ENCODE measurements around the gene ZNF526.
"Not testable (repeated sequence)": the region's sequence is repeated elsewhere in the genome, so short reads cannot be mapped to it uniquely, and the experiment has no call there.

ZNF526 gene

GRCh38 chr19:42250666-42251531 is 30.8 kb downstream of the ZNF526 start:
- Histone ChIP-seq H3K27ac (ENCODE audit: low read length) (no peak overlapping the region), H3K9me3 (ENCODE audit: control insufficient read depth, low read depth, low read length) (no peaks in the 10 kb centered on the region), H3K4me1 (ENCODE audit: control insufficient read depth, low read depth, low read length) (peaks cover 18% of the 10 kb centered on the region), H3K36me3 (ENCODE audit: control insufficient read depth, low read depth, low read length) (peaks cover 3% of the 10 kb centered on the region), H3K27me3 (ENCODE audit: control insufficient read depth, insufficient read depth, low read length) (no peaks in the 10 kb centered on the region), H3K9ac (ENCODE audit: low read length) (no peak overlapping the region), H3K4me3 (ENCODE audit: low read length) (no peak overlapping the region)

DNA sequence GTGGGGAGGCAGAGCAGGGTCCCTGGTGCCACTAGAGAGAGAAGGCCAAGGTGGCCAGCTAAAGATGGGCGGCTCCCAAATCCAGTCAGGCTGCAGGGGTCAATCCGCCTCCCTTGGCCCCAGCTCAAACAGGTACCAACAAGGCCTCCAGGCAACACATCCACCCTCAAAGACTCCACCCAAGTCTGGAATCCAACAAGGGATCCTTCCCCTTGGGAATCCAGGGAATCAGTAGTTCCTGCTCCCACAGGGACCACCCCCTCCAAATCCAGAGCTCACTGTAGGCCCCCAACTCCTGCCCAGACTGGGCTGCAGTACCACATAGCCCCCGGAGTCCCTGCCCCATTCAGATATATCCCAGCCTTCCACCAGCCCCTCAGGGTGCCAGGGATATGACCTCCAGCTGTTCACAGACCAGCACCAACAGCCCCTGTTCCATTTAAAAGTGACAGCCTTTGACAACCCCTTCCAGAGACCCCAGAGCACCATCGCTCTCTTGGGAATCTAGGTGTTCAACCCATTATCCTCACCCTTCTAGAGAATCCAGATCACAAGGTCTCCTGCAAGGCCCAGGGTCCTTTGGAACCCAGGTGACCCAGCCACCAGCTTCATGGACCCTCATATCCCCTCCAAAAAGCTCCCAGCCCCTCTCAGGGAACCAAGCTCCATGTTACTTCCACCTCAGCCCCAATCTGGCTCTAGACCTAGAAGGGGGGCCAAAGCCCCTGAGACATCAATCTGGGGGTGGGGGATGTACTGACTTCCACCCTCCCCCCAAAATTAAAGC is 31.7 kb downstream of the ZNF526 start:
- Histone ChIP-seq H3K9me3 (ENCODE audit: control insufficient read depth, low read depth, low read length) (no peaks in the 10 kb centered on the region), H3K36me3 (ENCODE audit: control insufficient read depth, low read depth, low read length) (peaks cover 3% of the 10 kb centered on the region), H3K27me3 (ENCODE audit: control insufficient read depth, insufficient read depth, low read length) (peaks cover 6% of the 10 kb centered on the region), H3K4me3 (ENCODE audit: low read length) (peak overlapping the region; percentile 2), H3K4me1 (ENCODE audit: control insufficient read depth, low read depth, low read length) (peaks cover 17% of the 10 kb centered on the region), H3K9ac (ENCODE audit: low read length) (no peak overlapping the region), H3K27ac (ENCODE audit: low read length) (no peak overlapping the region)

DNA sequence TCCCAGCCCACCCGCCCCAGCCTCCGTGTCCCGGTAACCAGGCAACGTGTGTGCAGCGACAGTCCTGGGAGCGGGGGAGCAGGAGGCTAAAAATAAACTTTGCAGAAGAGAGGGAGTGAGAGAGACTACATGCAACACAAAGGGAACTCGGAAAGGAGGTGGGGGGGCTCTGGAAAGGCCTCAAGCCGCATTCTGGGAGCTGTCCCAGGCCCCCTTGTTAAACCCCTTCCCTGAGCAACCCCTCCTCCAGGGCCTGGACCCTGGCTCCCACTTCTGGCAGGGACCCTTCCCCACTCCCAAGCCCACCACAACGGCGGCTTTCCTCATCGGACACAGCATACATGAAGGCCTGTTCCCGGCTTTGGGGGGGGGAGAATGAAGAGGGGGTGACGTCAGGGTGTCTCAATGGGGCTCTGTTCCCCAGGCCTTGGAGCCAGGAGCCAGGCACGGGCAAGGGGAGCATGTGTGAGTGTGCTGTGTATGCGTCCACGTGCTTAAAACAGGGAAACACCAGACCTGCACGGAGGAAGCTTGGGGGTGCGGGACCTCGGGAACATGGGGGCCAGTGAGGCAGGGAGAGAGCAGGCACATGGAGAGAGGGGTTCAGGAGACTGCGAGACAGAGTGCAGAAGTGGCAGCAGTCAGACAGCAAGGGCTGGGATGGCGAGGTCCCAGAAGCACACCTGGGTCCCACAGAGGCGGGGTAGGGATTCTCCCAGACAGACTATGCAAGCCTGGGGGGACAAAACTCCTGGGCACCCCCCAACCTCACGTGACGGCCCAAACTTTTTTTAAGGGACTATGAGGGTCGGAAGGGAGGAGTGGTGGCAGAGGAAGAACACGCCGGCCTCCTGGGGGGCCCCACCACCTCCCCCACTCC is 32.5 kb downstream of the ZNF526 start:
- H3K4me1 ChIP-seq (ENCODE audit: control insufficient read depth, low read depth, low read length) = peaks cover 17% of the 10 kb centered on the region

GRCh38 chr19:42253245-42254088 is 33.4 kb downstream of the ZNF526 start:
- Histone ChIP-seq H3K9ac (ENCODE audit: low read length) (peak overlapping the region; percentile 90), H3K27me3 (ENCODE audit: control insufficient read depth, insufficient read depth, low read length) (peaks cover 12% of the 10 kb centered on the region), H3K4me3 (ENCODE audit: low read length) (peak overlapping the region; percentile 89), H3K36me3 (ENCODE audit: control insufficient read depth, low read depth, low read length) (peaks cover 3% of the 10 kb centered on the region), H3K4me1 (ENCODE audit: control insufficient read depth, low read depth, low read length) (peaks cover 17% of the 10 kb centered on the region), H3K9me3 (ENCODE audit: control insufficient read depth, low read depth, low read length) (no peaks in the 10 kb centered on the region), H3K27ac (ENCODE audit: low read length) (peak overlapping the region; percentile 82)

More for the DNA sequence above, 32.5 kb downstream of the ZNF526 start:
- peak overlapping the region; percentile 82 for H3K27ac ChIP-seq (ENCODE audit: low read length)
- peak overlapping the region; percentile 83 for H3K4me3 ChIP-seq (ENCODE audit: low read length)
- no peaks in the 10 kb centered on the region for H3K9me3 ChIP-seq (ENCODE audit: control insufficient read depth, low read depth, low read length)
- peaks cover 3% of the 10 kb centered on the region for H3K36me3 ChIP-seq (ENCODE audit: control insufficient read depth, low read depth, low read length)
- peak overlapping the region; percentile 84 for H3K9ac ChIP-seq (ENCODE audit: low read length)
- H3K27me3 ChIP-seq (ENCODE audit: control insufficient read depth, insufficient read depth, low read length) = peaks cover 12% of the 10 kb centered on the region

DNA sequence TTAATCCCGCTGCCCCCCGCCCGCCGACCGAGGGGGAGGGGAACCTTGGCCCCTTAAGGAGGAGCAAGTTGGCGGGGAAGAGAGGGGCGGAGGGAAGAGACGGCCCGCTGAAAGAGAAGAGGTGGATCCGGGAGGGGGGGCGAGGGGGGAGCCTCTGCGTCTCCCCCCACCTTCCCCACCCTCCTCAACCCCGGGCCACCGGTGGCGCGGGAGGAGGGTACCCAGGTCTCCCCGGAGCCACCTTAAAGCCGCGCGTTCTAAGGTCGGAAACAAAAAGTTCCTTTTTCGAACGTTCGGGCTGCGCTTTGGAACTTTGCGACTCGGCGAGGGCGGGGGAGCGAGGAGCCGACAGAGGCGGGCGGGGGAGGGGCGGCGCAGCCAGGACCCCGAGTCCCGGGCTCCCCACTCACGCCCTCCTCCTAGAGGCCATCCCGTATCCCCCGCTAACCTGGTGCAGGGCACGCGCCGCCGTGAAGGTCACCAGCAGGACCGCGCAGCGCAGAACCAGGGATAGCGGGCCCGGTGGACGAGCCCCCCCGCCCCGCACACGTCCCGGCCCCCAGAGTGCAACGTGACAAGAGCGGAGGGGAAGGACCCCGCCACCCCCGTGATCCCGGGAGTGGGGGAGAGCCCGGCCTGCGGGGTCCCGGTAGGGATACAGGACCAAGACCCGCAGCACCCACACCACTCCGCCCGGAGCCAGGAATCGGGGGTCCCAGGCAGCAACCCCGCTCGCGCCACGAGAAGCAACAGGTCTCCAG is 34.2 kb downstream of the ZNF526 start:
- peaks cover 3% of the 10 kb centered on the region for H3K36me3 ChIP-seq (ENCODE audit: control insufficient read depth, low read depth, low read length)
- peak overlapping the region; percentile 89 for H3K4me3 ChIP-seq (ENCODE audit: low read length)
- H3K4me1 ChIP-seq (ENCODE audit: control insufficient read depth, low read depth, low read length) = peaks cover 17% of the 10 kb centered on the region
- H3K27me3 ChIP-seq (ENCODE audit: control insufficient read depth, insufficient read depth, low read length) = peaks cover 12% of the 10 kb centered on the region
- H3K27ac ChIP-seq (ENCODE audit: low read length) = no peak overlapping the region
- H3K9me3 ChIP-seq (ENCODE audit: control insufficient read depth, low read depth, low read length) = no peaks in the 10 kb centered on the region
- peak overlapping the region; percentile 90 for H3K9ac ChIP-seq (ENCODE audit: low read length)

DNA sequence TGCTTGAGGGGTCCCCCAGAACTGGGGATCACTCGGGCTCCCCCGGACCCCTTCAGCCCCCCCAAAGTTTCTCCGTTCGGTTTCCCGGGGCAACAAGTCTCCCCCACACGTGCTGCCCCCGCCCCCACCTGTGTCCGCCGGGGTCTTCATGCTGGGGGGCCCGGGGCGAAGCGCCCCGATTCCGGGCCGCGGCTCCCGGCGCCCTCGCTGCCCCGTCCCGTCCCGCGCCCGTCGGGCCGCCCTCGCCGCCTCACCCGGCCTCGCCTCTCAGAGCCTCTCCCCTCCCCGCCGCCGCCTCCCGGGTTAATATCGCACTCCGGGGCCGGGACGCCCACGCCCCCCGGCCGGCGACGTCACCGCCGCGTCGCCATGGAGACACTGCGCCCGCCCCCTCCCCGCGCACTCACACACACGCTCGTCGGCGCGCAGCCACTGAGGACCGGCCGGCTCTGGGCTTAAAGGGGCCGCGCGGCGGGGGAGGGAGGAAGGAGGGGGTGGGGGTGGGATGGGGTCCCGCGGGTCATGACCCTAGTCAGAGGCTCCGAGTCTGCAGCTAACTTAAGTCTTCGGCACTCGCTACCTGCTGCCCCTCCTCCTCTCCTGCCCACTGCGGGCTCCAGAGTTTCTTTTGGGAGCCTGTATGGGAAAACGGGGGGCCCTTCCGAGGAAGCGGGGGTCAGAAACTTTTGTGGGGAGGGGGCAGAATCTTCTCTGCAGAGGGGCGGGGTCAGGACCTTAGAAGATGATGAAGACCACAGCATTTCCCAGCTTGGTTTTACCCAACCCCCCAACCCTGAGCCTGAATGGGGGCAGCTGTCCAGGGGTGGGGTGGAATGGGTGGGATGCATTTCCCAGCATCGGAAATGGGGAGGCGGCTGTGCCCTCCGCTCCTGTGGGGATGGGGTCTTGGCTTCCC is 35.0 kb downstream of the ZNF526 start, which contains the start of gene ERF:
Gene ERF (minus strand): TSS at position 279 of the 916 bp plus-strand sequence. CDS start 129 bp downstream, at position 150.
- peaks cover 12% of the 10 kb centered on the region for H3K27me3 ChIP-seq (ENCODE audit: control insufficient read depth, insufficient read depth, low read length)
- H3K27ac ChIP-seq (ENCODE audit: low read length) = no peak within 1 kb of the TSS
- no peaks in the 10 kb centered on the region for H3K9me3 ChIP-seq (ENCODE audit: control insufficient read depth, low read depth, low read length)
- H3K36me3 ChIP-seq (ENCODE audit: control insufficient read depth, low read depth, low read length) = peaks cover under 1% of the 10 kb centered on the region
- H3K4me1 ChIP-seq (ENCODE audit: control insufficient read depth, low read depth, low read length) = peaks cover 17% of the 10 kb centered on the region
- H3K4me3 ChIP-seq (ENCODE audit: low read length) = peak within 1 kb of the TSS; percentile 89
- H3K9ac ChIP-seq (ENCODE audit: low read length) = peak within 1 kb of the TSS; percentile 90

DNA sequence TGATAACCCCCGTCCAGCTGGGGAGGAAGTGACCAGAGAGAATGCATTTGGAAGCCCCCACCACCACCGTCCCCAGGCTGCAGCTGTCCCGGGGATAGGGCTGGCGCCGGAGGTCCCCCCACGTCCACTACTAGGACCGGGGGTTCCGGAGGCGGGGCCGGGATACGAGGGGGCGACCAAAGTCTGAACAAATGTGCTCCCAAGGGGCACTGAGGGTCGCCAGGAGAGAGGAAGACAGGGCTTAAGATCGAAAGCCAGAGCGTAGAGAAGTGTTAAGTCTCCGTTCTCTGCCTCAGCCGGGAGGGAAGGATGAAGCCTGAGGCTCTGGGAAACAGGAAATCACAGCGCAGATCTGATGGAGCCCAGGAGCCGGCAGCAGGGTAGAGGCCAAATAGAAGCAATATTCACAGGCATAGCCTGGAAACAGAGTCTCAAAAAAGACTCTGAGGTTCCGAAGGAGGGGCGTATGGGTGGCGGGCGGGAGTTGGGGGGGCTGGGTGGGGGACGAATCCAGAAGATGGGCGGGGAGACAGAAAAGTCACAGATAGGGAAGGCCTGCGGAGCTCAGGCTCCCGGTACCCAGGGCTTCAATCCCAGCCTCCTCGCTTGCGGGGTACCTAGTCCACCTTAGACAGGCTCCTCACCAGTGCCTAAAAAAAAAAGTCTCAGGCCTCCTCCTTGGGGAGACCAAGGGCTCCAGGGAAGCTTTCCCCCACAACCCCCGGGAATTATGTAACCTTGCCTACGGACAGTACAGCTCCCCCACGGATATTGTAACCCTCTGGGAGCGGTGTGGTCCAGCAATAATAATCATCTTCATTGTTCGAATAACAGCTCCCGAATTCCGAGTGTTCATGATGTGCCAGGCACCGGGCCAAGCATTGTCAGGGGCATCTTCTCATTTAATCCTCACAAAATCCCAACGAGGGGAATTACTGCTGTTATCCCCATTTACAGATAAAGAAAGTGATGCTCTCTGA is 35.9 kb downstream of the ZNF526 start:
- no peaks in the 10 kb centered on the region for H3K36me3 ChIP-seq (ENCODE audit: control insufficient read depth, low read depth, low read length)
- H3K9me3 ChIP-seq (ENCODE audit: control insufficient read depth, low read depth, low read length) = no peaks in the 10 kb centered on the region
- H3K4me3 ChIP-seq (ENCODE audit: low read length) = peak overlapping the region; percentile 75
- H3K9ac ChIP-seq (ENCODE audit: low read length) = no peak overlapping the region
- H3K27me3 ChIP-seq (ENCODE audit: control insufficient read depth, insufficient read depth, low read length) = peaks cover 12% of the 10 kb centered on the region
- no peak overlapping the region for H3K27ac ChIP-seq (ENCODE audit: low read length)
- peaks cover 17% of the 10 kb centered on the region for H3K4me1 ChIP-seq (ENCODE audit: control insufficient read depth, low read depth, low read length)

DNA sequence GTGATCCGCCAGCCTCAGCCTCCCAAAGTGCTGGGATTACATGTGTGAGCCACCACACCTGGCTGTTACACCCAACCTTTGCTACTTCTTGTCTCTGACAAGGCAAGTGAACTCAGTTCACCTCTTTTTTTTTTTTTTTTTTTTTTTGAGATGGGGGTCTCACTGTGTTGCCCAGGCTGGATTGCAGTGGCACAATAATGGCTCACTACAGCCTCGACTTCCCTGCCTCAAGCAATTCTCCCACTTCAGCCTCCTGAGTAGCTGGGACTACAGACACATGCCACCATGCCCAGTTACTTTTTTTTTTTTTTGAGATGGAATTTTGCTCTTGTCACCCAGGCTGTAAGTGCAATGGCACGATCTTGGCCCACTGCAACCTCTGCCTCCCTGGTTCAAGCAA is 37.7 kb downstream of the ZNF526 start:
- H3K4me1 ChIP-seq (ENCODE audit: control insufficient read depth, low read depth, low read length); H3K27ac ChIP-seq (ENCODE audit: low read length); H3K9me3 ChIP-seq (ENCODE audit: control insufficient read depth, low read depth, low read length); H3K36me3 ChIP-seq (ENCODE audit: control insufficient read depth, low read depth, low read length); H3K9ac ChIP-seq (ENCODE audit: low read length); H3K4me3 ChIP-seq (ENCODE audit: low read length): not testable (repeated sequence)
- peaks cover 12% of the 10 kb centered on the region for H3K27me3 ChIP-seq (ENCODE audit: control insufficient read depth, insufficient read depth, low read length)

DNA sequence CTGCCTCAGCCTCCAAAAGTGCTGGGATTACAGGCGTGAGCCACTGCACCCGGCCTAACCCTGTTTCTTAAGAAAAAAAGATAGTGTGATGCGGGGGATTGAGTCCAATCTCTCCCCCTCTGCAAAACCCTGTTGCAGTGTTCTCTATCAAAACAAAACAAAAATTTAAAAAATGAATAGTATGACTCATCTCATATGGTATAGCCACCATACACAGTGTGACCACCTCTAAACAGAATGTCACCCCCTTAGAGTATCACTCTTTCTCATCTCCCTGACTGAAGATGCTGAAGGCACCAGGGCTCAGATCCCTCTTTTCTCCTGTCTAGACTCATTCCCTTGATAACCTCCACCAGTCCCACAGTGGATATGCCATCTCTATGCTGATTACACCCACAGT is 41.7 kb downstream of the ZNF526 start:
- Histone ChIP-seq H3K9me3 (ENCODE audit: control insufficient read depth, low read depth, low read length) (no peaks in the 10 kb centered on the region), H3K36me3 (ENCODE audit: control insufficient read depth, low read depth, low read length) (no peaks in the 10 kb centered on the region)

More for the DNA sequence above, 41.7 kb downstream of the ZNF526 start:
- Histone ChIP-seq H3K27ac (ENCODE audit: low read length) (no peak overlapping the region), H3K9ac (ENCODE audit: low read length) (no peak overlapping the region), H3K27me3 (ENCODE audit: control insufficient read depth, insufficient read depth, low read length) (peaks cover 6% of the 10 kb centered on the region), H3K4me3 (ENCODE audit: low read length) (no peak overlapping the region), H3K4me1 (ENCODE audit: control insufficient read depth, low read depth, low read length) (no peaks in the 10 kb centered on the region)

Measured in iPS-18a (cell line).